Suprapubic skin (tissue), 4 donors: ENCODE results near the gene NR2F6. TPM values are rescaled to one million over a fixed set of nuclear protein-coding genes. Genes with fewer than 3 reads are reported as not detected.
A peak's percentile ranks its signal among the peaks of the same experiment; 100 is the strongest.
"Not testable (repeated sequence)": the region's sequence is repeated elsewhere in the genome, so short reads cannot be mapped to it uniquely, and the experiment has no call there.

Experiments used
- DNase-seq, 2 donors: peaks; one replicate each; pipeline ENCODE4 v3.0.0-alpha.2; 2019; ENCODE audit warnings: low spot score in 2 of 2
- H3K27ac ChIP-seq: fragments of 200-600 bp; sonication (generic); one replicate; pipeline ENCODE4 v1.5.1; 2019
- H3K27me3 ChIP-seq: fragments of 200-600 bp; sonication (generic); one replicate; pipeline ENCODE4 v1.5.1; 2019
- H3K36me3 ChIP-seq: fragments of 200-600 bp; sonication (generic); one replicate; pipeline ENCODE4 v1.5.1; 2019
- H3K4me1 ChIP-seq: fragments of 200-600 bp; sonication (generic); one replicate; pipeline ENCODE4 v1.5.1; 2019
- H3K4me3 ChIP-seq: fragments of 200-600 bp; sonication (generic); one replicate; pipeline ENCODE4 v1.5.1; 2019; ENCODE audit warnings: mild to moderate bottlenecking
- H3K9me3 ChIP-seq: fragments of 200-600 bp; sonication (generic); one replicate; pipeline ENCODE4 v1.5.1; 2019
- EP300 ChIP-seq: sonication (generic); formaldehyde crosslinking; IDR thresholded peaks from one replicate; pipeline ENCODE4 v1.6.1; 2017; ENCODE audit warnings: antibody characterized with exemption
- POLR2A ChIP-seq, 2 donors: fragments of 450-650 bp; IDR thresholded peaks; one replicate each; pipeline ENCODE4 v1.6.1; 2017; ENCODE audit warnings: antibody characterized with exemption in 2 of 2, mild to moderate bottlenecking in 2 of 2, moderate library complexity in 2 of 2
- POLR2AphosphoS5 ChIP-seq, 3 donors: sonication (generic); formaldehyde crosslinking; IDR thresholded peaks; one replicate each; pipeline ENCODE4 v1.6.1; 2017; ENCODE audit warnings: antibody characterized with exemption in 3 of 3
- WGBS: methylation state at CpG from one replicate; pipeline ENCODE4 v1.1.5; 2018; 5-methylcytosine and 5-hydroxymethylcytosine counted together
- total RNA-seq, 4 donors: library from RNA; depleted of rRNA; stranded (reverse); fragments of >200 nt; gene quantifications; one replicate each; pipeline ENCODE4 v1.1.0, GENCODE V29; 2016
- TF ChIP-seq, protein P1 (sequence below), 2 donors: fragments of 200-600 bp in 1 of 2; fragments of 450-650 bp in 1 of 2; sonication (generic) in 1 of 2; IDR thresholded peaks; one replicate each; pipeline ENCODE4 v1.5.1; 2016 to 2019; ENCODE audit warnings: antibody characterized with exemption in 2 of 2, mild to moderate bottlenecking in 1 of 2, moderate library complexity in 1 of 2

The NR2F6 gene
- total RNA-seq, 4 donors from 2014 or later: 25.8 to 79.3 (median 54.8) TPM

DNA sequence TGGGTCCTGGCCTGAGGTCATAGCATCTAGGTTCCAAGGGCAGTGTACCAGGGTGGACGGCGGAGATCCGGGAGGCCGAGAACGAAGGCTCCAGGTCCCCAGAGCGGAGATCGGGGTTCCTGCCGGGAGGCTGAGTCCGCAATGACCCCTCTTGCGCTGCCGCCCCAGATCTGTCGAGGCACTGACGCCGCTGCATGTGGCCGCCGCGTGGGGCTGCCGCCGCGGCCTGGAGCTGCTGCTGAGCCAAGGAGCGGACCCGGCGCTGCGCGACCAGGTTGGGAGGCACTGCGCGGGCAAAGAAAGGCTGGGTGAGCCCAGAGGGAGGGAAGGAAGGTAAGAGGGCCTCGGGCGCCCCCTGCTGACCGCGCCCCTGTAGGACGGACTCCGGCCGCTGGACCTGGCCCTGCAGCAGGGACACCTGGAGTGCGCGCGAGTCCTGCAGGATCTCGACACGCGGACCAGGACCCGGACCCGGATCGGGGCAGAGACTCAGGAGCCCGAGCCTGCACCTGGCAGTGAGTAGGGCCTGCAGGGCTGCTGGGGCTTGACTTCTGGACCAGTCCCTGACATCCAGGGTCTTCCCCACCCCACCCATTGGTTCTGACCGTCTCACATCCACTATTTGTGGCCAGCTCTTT lies 36.9 kb upstream of the NR2F6 start:
- whole genome bisulfite sequencing: 8% methylated on average over 10 of the region's 45 CpGs
- Histone ChIP-seq H3K36me3 (peaks cover 14% of the 10 kb centered on the region), H3K4me1 (peaks cover 18% of the 10 kb centered on the region), H3K27me3 (peaks cover 14% of the 10 kb centered on the region), H3K27ac (no peak overlapping the region), H3K9me3 (no peaks in the 10 kb centered on the region), H3K4me3 (peak overlapping the region; percentile 44)
- DNase-seq: peak; percentile 80 to 89
- TF ChIP-seq EP300 (no peak), POLR2A (IDR thresholded peaks at IDR 0.05) (no peak), POLR2AphosphoS5 (IDR thresholded peaks at IDR 0.05) (no peak)
- TF ChIP-seq, protein P1, sequence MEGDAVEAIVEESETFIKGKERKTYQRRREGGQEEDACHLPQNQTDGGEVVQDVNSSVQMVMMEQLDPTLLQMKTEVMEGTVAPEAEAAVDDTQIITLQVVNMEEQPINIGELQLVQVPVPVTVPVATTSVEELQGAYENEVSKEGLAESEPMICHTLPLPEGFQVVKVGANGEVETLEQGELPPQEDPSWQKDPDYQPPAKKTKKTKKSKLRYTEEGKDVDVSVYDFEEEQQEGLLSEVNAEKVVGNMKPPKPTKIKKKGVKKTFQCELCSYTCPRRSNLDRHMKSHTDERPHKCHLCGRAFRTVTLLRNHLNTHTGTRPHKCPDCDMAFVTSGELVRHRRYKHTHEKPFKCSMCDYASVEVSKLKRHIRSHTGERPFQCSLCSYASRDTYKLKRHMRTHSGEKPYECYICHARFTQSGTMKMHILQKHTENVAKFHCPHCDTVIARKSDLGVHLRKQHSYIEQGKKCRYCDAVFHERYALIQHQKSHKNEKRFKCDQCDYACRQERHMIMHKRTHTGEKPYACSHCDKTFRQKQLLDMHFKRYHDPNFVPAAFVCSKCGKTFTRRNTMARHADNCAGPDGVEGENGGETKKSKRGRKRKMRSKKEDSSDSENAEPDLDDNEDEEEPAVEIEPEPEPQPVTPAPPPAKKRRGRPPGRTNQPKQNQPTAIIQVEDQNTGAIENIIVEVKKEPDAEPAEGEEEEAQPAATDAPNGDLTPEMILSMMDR (IDR thresholded peaks at IDR 0.05): peak; percentile 70 to 88

DNA sequence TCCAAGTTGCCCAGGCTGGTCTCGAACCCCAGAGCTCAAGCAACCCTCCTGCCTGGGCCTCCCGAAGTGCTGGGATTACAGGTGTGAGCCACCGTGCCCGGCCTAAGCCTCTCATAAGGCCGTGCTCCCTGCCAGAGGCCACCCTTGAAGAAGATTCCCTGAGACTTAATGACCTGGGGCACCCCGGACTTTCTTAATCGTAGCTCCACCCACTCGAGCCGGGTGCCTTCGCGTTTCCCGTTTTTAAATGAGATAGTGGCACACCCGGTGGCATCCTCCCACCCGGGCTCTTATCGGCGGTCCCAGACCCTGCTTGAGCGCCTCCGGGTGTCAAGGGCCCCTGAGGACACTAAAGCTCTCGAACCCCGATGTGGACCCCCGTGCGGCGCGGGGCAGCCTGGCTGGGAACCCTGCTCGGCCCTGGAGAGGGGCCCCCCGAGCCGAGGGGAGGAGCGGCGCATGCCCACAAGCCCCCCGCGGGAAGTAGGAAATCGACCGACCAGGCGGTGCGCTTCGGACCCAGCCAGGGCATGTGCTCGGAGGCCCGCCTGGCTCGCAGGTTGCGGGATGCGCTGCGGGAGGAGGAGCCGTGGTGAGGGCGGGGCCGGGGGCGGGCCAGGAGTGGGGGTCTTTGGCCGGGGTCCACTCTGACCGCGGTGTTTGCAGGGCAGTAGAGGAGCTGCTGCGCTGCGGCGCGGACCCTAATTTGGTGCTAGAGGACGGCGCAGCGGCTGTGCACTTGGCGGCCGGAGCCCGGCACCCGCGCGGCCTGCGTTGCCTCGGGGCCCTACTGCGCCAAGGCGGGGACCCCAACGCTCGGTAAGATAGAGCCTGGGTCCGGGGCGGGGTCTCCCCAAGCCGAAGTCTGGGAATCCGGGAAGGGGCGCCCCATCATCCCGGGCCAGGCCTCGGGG lies 35.9 kb upstream of the NR2F6 start, which contains the start of gene ANKLE1:
Gene ANKLE1, plus strand, starts transcription at position 511 of the 914 bp plus-strand sequence. Its CDS starts 20 bp downstream, at position 531.
- no peak for DNase-seq
- Histone ChIP-seq H3K27me3 (peaks cover 14% of the 10 kb centered on the region), H3K4me1 (peaks cover 18% of the 10 kb centered on the region), H3K9me3 (no peaks in the 10 kb centered on the region), H3K4me3 (peak within 1 kb of the TSS; percentile 44), H3K27ac (no peak within 1 kb of the TSS), H3K36me3 (peaks cover 23% of the 10 kb centered on the region)
- WGBS: 16% methylated on average over 11 of the region's 75 CpGs
- TF ChIP-seq POLR2AphosphoS5 (IDR thresholded peaks at IDR 0.05): no peak

DNA sequence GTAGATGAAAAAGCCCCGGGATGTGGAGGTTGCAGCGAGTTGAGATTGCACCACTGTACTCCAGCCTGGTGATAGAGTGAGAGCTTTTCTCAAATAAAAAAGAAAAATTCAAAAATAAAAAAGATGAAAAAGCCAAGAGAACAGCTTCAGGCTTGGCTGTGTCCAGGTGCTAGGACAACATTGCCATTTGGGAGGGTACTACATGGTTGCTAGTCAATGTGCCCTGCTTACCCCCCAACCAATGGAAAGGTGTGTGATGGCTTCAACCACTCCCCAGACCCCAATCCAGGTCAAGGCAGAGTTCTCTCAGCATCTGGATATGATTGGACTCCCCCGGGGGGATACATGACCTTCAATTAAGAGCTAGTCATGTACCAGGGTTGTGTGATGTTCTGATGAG lies 33.7 kb upstream of the NR2F6 start:
- Histone ChIP-seq H3K4me3 (no peak overlapping the region), H3K27ac (no peak overlapping the region), H3K27me3 (peaks cover 14% of the 10 kb centered on the region), H3K36me3 (peaks cover 44% of the 10 kb centered on the region), H3K4me1 (peaks cover 18% of the 10 kb centered on the region), H3K9me3 (no peaks in the 10 kb centered on the region)
- no peak for DNase-seq
- no peak for TF ChIP-seq POLR2AphosphoS5 (IDR thresholded peaks at IDR 0.05)
- no peak for TF ChIP-seq POLR2A (IDR thresholded peaks at IDR 0.05)
- no peak for TF ChIP-seq EP300
- TF ChIP-seq, protein P1 (IDR thresholded peaks at IDR 0.05): no peak
- 93% methylated on average over 3 of the region's 3 CpGs for WGBS

DNA sequence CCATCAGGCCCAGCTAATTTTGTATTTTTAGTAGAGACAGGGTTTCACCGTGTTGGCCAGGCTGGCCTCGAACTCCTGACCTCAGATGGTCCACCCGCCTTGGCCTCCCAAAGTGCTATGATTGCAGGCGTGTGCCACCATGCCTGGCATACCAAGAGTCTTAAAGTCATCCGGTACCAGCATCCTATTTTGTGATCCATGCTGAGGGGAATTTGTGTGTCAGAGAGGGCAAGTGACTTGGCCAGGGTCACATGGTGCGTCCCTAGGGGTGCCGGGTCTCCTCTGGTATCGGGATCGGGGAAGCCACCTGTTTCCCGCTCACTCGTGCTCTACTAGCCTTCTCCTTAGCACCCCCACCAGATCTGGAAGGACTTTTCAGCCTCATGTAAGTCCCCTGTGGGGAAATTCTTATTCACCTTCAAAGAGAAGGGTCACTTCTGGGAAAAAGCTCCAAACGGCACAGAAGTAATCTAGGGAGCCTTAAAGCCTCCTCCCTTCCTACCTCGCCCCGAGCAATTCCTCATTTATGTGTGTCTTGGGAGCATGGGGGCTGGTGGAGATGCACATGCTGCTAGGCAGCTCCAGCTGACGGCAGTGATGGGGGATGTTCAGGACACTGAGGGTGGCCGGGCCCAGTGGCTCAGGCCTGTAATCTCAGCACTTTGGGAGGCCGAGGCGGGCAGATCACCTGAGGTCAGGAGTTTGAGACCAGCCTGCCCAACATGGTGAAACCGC lies 29.9 kb upstream of the NR2F6 start:
- DNase-seq: no peak
- no peak for TF ChIP-seq POLR2A (IDR thresholded peaks at IDR 0.05)
- TF ChIP-seq, protein P1 (IDR thresholded peaks at IDR 0.05): no peak
- no peak for TF ChIP-seq EP300
- TF ChIP-seq POLR2AphosphoS5 (IDR thresholded peaks at IDR 0.05): no peak
- Histone ChIP-seq H3K27ac (no peak overlapping the region), H3K27me3 (no peaks in the 10 kb centered on the region), H3K4me3 (no peak overlapping the region), H3K36me3 (peaks cover 80% of the 10 kb centered on the region), H3K4me1 (no peaks in the 10 kb centered on the region), H3K9me3 (no peaks in the 10 kb centered on the region)
- 89% methylated on average over 19 of the region's 19 CpGs for WGBS

DNA sequence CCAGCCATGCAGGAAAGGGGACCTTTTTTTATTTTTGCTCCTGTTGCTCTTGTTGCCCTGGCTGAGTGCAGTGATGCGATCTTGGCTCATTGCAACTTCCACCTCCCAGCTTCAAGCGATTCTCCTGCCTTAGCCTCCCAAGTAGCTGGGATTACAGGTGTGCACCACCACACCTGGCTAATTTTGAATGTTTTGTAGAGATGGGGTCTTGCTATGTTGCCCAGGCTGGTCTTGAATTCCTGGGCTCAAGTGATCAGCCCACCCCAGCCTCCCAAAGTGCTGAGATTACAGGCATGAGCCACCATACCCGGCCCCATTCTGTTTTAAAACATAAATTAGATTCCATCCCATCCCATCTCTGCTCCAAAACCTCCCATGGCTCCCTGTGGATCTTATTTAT lies 29.2 kb upstream of the NR2F6 start:
- not testable (repeated sequence) for H3K27ac ChIP-seq, DNase-seq, H3K27me3 ChIP-seq, H3K9me3 ChIP-seq, H3K4me1 ChIP-seq, H3K4me3 ChIP-seq
- H3K36me3 ChIP-seq: peaks cover 83% of the 10 kb centered on the region
- WGBS: 89% methylated on average over 3 of the region's 3 CpGs
